Activated CD4-positive, alpha-beta T cell treated with anti-CD3 and anti-CD28 coated beads, Interleukin-2, amount 50 U/mL, for 1 hour (primary cell): ENCODE data around the gene MAFG.

Experiments used
- DNase-seq: peaks from one replicate; pipeline ENCODE4 v3.0.0-alpha.2; 2020

MAFG gene

GRCh38 chr17:81908793-81909192, 18.7 kb downstream of the MAFG start:
- no peak for DNase-seq

GRCh38 chr17:81907219-81908145, 20.1 kb downstream of the MAFG start:
- DNase-seq: no peak

GRCh38 chr17:81906476-81907218, 20.9 kb downstream of the MAFG start:
- DNase-seq: no peak

- no peak for DNase-seq
Observed at GRCh38 chr17:81905993-81906392, 21.5 kb downstream of the MAFG start.

GRCh38 chr17:81905424-81905875, 22.1 kb downstream of the MAFG start:
- no peak for DNase-seq

- DNase-seq: no peak
Observed at GRCh38 chr17:81904600-81905423, 22.7 kb downstream of the MAFG start.

- DNase-seq: no peak
Observed at GRCh38 chr17:81903896-81904599, 23.5 kb downstream of the MAFG start.

GRCh38 chr17:81903415-81903831, 24.1 kb downstream of the MAFG start:
- DNase-seq: no peak

GRCh38 chr17:81902653-81903414, 24.7 kb downstream of the MAFG start:
- no peak for DNase-seq

GRCh38 chr17:81902023-81902652, 25.4 kb downstream of the MAFG start, which contains the start of gene NPB:
TSS of gene NPB (plus strand) at chr17:81902238. CDS start at chr17:81902278, 40 bp downstream.
- no peak for DNase-seq

GRCh38 chr17:81901167-81902022, 26.1 kb downstream of the MAFG start:
- DNase-seq: no peak

- no peak for DNase-seq
Observed at GRCh38 chr17:81900181-81900820, 27.2 kb downstream of the MAFG start.

- DNase-seq: no peak
Observed at GRCh38 chr17:81899514-81900166, 27.9 kb downstream of the MAFG start.

- no peak for DNase-seq
Observed at GRCh38 chr17:81898885-81899284, 28.6 kb downstream of the MAFG start.

- no peak for DNase-seq
Observed at GRCh38 chr17:81898029-81898866, 29.3 kb downstream of the MAFG start.

- no peak for DNase-seq
Observed at GRCh38 chr17:81895400-81895799, 32.1 kb downstream of the MAFG start.

- no peak for DNase-seq
Observed at GRCh38 chr17:81891303-81891552, 36.3 kb downstream of the MAFG start.
